ENCODE results near the gene MRFAP1L1. TPM values are rescaled to one million over a fixed set of nuclear protein-coding genes. Genes with fewer than 3 reads are reported as not detected.

The MRFAP1L1 gene
- total and polyA plus RNA-seq, 4 donors, result 29.8 to 41.8 (median 30.7) TPM

GRCh38 chr4:6687947-6688878 lies 21.5 kb downstream of the MRFAP1L1 start:
- Histone ChIP-seq H3K4me3 (ENCODE audit: low read depth in 1 of 3, low read length in 3 of 3) (no peak overlapping the region), H3K27me3 (ENCODE audit: control insufficient read depth in 4 of 4, insufficient read depth in 4 of 4, low read length in 3 of 4) (no peaks in the 10 kb centered on the region), H3K36me3 (ENCODE audit: control insufficient read depth in 4 of 4, insufficient read depth in 3 of 4, low read depth in 1 of 4, low read length in 3 of 4) (no peaks in the 10 kb centered on the region), H3K9ac (ENCODE audit: low read depth in 1 of 2, low read length in 2 of 2) (no peak overlapping the region), H3K27ac (ENCODE audit: low read depth in 1 of 2, low read length in 2 of 2) (no peak overlapping the region), H3K9me3 (ENCODE audit: control insufficient read depth in 4 of 4, low read length in 3 of 4) (no peaks in the 10 kb centered on the region), H3K4me1 (ENCODE audit: control insufficient read depth in 4 of 4, insufficient read depth in 4 of 4, low read length in 3 of 4) (peaks cover 11 to 25% (median 19%) of the 10 kb centered on the region in 4 donors)
- DNase-seq (ENCODE audit: low spot score), result no peak
- WGBS, result 83% methylated on average over 24 of the region's 24 CpGs
- no peak for TF ChIP-seq NR2F2 (IDR thresholded peaks at IDR 0.05)
- TF ChIP-seq HNF4G (IDR thresholded peaks at IDR 0.05), result no peak
- no peak for TF ChIP-seq SP1 (IDR thresholded peaks at IDR 0.05)
- TF ChIP-seq JUND (IDR thresholded peaks at IDR 0.05), result no peak
- TF ChIP-seq GABPA (IDR thresholded peaks at IDR 0.05 in 1 of 2, conservative IDR thresholded peaks at IDR 0.05 in 1 of 2), result no peak
- TF ChIP-seq, protein P1, sequence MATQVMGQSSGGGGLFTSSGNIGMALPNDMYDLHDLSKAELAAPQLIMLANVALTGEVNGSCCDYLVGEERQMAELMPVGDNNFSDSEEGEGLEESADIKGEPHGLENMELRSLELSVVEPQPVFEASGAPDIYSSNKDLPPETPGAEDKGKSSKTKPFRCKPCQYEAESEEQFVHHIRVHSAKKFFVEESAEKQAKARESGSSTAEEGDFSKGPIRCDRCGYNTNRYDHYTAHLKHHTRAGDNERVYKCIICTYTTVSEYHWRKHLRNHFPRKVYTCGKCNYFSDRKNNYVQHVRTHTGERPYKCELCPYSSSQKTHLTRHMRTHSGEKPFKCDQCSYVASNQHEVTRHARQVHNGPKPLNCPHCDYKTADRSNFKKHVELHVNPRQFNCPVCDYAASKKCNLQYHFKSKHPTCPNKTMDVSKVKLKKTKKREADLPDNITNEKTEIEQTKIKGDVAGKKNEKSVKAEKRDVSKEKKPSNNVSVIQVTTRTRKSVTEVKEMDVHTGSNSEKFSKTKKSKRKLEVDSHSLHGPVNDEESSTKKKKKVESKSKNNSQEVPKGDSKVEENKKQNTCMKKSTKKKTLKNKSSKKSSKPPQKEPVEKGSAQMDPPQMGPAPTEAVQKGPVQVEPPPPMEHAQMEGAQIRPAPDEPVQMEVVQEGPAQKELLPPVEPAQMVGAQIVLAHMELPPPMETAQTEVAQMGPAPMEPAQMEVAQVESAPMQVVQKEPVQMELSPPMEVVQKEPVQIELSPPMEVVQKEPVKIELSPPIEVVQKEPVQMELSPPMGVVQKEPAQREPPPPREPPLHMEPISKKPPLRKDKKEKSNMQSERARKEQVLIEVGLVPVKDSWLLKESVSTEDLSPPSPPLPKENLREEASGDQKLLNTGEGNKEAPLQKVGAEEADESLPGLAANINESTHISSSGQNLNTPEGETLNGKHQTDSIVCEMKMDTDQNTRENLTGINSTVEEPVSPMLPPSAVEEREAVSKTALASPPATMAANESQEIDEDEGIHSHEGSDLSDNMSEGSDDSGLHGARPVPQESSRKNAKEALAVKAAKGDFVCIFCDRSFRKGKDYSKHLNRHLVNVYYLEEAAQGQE (IDR thresholded peaks at IDR 0.05), result no peak
- no peak for TF ChIP-seq RXRA (IDR thresholded peaks at IDR 0.05)
- no peak for TF ChIP-seq ATF3 (IDR thresholded peaks at IDR 0.05)
- TF ChIP-seq EGR1 (IDR thresholded peaks at IDR 0.05; ENCODE audit: low read depth in 2 of 2), result no peak
- no peak for TF ChIP-seq FOXA2 (IDR thresholded peaks at IDR 0.05)
- TF ChIP-seq, protein P2, sequence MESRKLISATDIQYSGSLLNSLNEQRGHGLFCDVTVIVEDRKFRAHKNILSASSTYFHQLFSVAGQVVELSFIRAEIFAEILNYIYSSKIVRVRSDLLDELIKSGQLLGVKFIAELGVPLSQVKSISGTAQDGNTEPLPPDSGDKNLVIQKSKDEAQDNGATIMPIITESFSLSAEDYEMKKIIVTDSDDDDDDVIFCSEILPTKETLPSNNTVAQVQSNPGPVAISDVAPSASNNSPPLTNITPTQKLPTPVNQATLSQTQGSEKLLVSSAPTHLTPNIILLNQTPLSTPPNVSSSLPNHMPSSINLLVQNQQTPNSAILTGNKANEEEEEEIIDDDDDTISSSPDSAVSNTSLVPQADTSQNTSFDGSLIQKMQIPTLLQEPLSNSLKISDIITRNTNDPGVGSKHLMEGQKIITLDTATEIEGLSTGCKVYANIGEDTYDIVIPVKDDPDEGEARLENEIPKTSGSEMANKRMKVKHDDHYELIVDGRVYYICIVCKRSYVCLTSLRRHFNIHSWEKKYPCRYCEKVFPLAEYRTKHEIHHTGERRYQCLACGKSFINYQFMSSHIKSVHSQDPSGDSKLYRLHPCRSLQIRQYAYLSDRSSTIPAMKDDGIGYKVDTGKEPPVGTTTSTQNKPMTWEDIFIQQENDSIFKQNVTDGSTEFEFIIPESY (IDR thresholded peaks at IDR 0.05), result no peak
- TF ChIP-seq RAD21 (IDR thresholded peaks at IDR 0.05), result no peak
- no peak for TF ChIP-seq YY1 (IDR thresholded peaks at IDR 0.05)
- no peak for TF ChIP-seq FOXA1 (IDR thresholded peaks at IDR 0.05)
- TF ChIP-seq, protein P3, sequence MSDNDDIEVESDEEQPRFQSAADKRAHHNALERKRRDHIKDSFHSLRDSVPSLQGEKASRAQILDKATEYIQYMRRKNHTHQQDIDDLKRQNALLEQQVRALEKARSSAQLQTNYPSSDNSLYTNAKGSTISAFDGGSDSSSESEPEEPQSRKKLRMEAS (IDR thresholded peaks at IDR 0.05), result no peak
- TF ChIP-seq TAF1 (conservative IDR thresholded peaks at IDR 0.05), result no peak
- no peak for TF ChIP-seq HNF4A (conservative IDR thresholded peaks at IDR 0.05)
- TF ChIP-seq CTCF (IDR thresholded peaks at IDR 0.05; ENCODE audit: low read depth, low read length, missing input control), result no peak
